DMS114 treated with DMSO at 0.1 percent for 48 hours (cell line): ENCODE data around the gene POU2F1.
"Not testable (repeated sequence)": the region's sequence is repeated elsewhere in the genome, so short reads cannot be mapped to it uniquely, and the experiment has no call there.

Experiments
- DNase-seq: peaks from one replicate; lab custom pipeline; 2025; ENCODE audit not compliant: unreplicated experiment; lab: John Stamatoyannopoulos, UW

Gene POU2F1

GRCh38 chr1:167230437-167230836 is 9.8 kb downstream of the POU2F1 start:
- no peak for DNase-seq

- no peak for DNase-seq
These were observed 11.3 kb downstream of the POU2F1 start for GRCh38 chr1:167231873-167232450.

GRCh38 chr1:167232801-167233200 is 12.1 kb downstream of the POU2F1 start:
- DNase-seq, result no peak

GRCh38 chr1:167233373-167233772 is 12.7 kb downstream of the POU2F1 start:
- DNase-seq, result no peak

GRCh38 chr1:167237000-167237399 is 16.3 kb downstream of the POU2F1 start:
- DNase-seq, result no peak

GRCh38 chr1:167238713-167239112 is 18.0 kb downstream of the POU2F1 start:
- no peak for DNase-seq

GRCh38 chr1:167239257-167239656 is 18.6 kb downstream of the POU2F1 start:
- DNase-seq, result no peak

- DNase-seq, result no peak
These were observed 23.6 kb downstream of the POU2F1 start for GRCh38 chr1:167244244-167244643.

- not testable (repeated sequence) for DNase-seq
These were observed 24.5 kb downstream of the POU2F1 start for GRCh38 chr1:167245168-167245567.

GRCh38 chr1:167246971-167247370 is 26.3 kb downstream of the POU2F1 start:
- DNase-seq, result no peak

- no peak for DNase-seq
These were observed 27.1 kb downstream of the POU2F1 start for GRCh38 chr1:167247754-167248153.

- DNase-seq, result no peak
These were observed 28.3 kb downstream of the POU2F1 start for GRCh38 chr1:167248707-167249642.

GRCh38 chr1:167249702-167250101 is 29.0 kb downstream of the POU2F1 start:
- no peak for DNase-seq

- DNase-seq, result no peak
These were observed 29.8 kb downstream of the POU2F1 start for GRCh38 chr1:167250482-167250881.

GRCh38 chr1:167251472-167251871 is 30.8 kb downstream of the POU2F1 start:
- DNase-seq, result no peak

GRCh38 chr1:167252986-167253385 is 32.3 kb downstream of the POU2F1 start:
- no peak for DNase-seq

- DNase-seq, result no peak
These were observed 38.2 kb downstream of the POU2F1 start for GRCh38 chr1:167258858-167259257.

- DNase-seq, result no peak
These were observed 42.1 kb downstream of the POU2F1 start for GRCh38 chr1:167262836-167263235.

- no peak for DNase-seq
These were observed 42.7 kb downstream of the POU2F1 start for GRCh38 chr1:167263344-167263743.

GRCh38 chr1:167263819-167264464 is 43.3 kb downstream of the POU2F1 start:
- no peak for DNase-seq

GRCh38 chr1:167266965-167267364 is 46.3 kb downstream of the POU2F1 start:
- no peak for DNase-seq

- no peak for DNase-seq
These were observed 47.7 kb downstream of the POU2F1 start for GRCh38 chr1:167268347-167268787.
